ENCODE results near the gene SLC38A10. TPM values are rescaled to one million over a fixed set of nuclear protein-coding genes. Genes with fewer than 3 reads are reported as not detected.

The SLC38A10 gene
- polyA plus RNA-seq, 1 donor from 2014 or later = 37.4 TPM

DNA sequence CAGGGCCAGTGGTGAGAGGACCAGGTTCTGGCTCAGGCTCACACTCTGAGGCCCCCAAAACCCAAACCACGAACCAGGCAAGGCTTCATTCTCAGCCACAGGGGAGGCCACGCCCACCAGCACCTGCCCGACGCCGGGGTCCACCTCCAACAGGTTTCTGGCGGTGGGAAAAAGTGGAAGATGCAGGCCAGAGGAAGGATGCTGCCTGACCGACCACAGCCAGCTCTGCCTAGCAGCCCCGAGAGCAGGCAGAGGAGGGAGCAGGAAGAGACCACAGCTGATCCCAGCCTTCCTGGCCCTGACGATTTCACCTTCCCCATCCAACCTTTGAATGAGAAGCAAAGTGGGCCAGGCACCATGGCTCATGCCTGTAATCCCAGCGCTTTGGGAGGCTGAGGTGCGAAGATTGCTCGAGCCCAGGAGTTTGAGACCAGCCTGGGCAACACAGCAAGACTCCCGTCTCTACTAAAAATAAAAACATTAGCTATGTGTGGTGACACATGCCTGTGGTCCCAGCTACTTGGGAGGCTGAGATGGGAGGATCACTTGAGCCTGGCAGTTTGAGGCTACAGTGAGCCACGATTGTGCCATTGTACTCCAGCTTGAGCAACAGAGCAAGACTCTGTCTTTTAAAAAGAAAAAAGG is 30.7 kb upstream of the SLC38A10 start:
- Histone ChIP-seq H3K9me2 (ENCODE audit: insufficient read depth, low read length) (no peaks in the 10 kb centered on the region), H3K4me3 (ENCODE audit: low read length) (no peak overlapping the region), H3K9me3 (ENCODE audit: low read length) (no peaks in the 10 kb centered on the region), H3K9ac (ENCODE audit: low read length) (no peak overlapping the region), H3K4me2 (ENCODE audit: low read length) (no peak overlapping the region), H3K36me3 (ENCODE audit: insufficient read depth, low read length) (no peaks in the 10 kb centered on the region), H3K27me3 (ENCODE audit: insufficient read depth, low read depth, low read length) (no peaks in the 10 kb centered on the region), H3K27ac (ENCODE audit: low read length) (no peak overlapping the region), H4K20me1 (ENCODE audit: insufficient read depth) (no peaks in the 10 kb centered on the region), H3K79me2 (replicated peaks; ENCODE audit: insufficient read depth, low read length) (no peaks in the 10 kb centered on the region), H2AFZ (ENCODE audit: low read depth, low read length) (no peak overlapping the region), H3F3A (ENCODE audit: insufficient read depth, low read length, poor library complexity, severe bottlenecking) (no peaks in the 10 kb centered on the region)
- no peak for TF ChIP-seq TAF1 (IDR thresholded peaks at IDR 0.05; ENCODE audit: low read depth)
- TF ChIP-seq, protein P1, sequence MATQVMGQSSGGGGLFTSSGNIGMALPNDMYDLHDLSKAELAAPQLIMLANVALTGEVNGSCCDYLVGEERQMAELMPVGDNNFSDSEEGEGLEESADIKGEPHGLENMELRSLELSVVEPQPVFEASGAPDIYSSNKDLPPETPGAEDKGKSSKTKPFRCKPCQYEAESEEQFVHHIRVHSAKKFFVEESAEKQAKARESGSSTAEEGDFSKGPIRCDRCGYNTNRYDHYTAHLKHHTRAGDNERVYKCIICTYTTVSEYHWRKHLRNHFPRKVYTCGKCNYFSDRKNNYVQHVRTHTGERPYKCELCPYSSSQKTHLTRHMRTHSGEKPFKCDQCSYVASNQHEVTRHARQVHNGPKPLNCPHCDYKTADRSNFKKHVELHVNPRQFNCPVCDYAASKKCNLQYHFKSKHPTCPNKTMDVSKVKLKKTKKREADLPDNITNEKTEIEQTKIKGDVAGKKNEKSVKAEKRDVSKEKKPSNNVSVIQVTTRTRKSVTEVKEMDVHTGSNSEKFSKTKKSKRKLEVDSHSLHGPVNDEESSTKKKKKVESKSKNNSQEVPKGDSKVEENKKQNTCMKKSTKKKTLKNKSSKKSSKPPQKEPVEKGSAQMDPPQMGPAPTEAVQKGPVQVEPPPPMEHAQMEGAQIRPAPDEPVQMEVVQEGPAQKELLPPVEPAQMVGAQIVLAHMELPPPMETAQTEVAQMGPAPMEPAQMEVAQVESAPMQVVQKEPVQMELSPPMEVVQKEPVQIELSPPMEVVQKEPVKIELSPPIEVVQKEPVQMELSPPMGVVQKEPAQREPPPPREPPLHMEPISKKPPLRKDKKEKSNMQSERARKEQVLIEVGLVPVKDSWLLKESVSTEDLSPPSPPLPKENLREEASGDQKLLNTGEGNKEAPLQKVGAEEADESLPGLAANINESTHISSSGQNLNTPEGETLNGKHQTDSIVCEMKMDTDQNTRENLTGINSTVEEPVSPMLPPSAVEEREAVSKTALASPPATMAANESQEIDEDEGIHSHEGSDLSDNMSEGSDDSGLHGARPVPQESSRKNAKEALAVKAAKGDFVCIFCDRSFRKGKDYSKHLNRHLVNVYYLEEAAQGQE (IDR thresholded peaks at IDR 0.05; ENCODE audit: borderline replicate concordance) = no peak
- no peak for TF ChIP-seq EP300 (conservative IDR thresholded peaks at IDR 0.05; ENCODE audit: poor library complexity, severe bottlenecking)
- TF ChIP-seq EZH2 (IDR thresholded peaks at IDR 0.05; ENCODE audit: borderline replicate concordance, insufficient read depth, low read length, poor library complexity, severe bottlenecking) = no peak
- TF ChIP-seq RAD21 (conservative IDR thresholded peaks at IDR 0.05) = no peak
- no peak for TF ChIP-seq MXI1 (conservative IDR thresholded peaks at IDR 0.05; ENCODE audit: poor library complexity, severe bottlenecking)
- TF ChIP-seq CTCF (IDR thresholded peaks at IDR 0.05; ENCODE audit: poor library complexity, severe bottlenecking) = no peak
- no peak for TF ChIP-seq SMC3 (conservative IDR thresholded peaks at IDR 0.05; ENCODE audit: poor library complexity)
- TF ChIP-seq POLR2AphosphoS5 (IDR thresholded peaks at IDR 0.05) = no peak

DNA sequence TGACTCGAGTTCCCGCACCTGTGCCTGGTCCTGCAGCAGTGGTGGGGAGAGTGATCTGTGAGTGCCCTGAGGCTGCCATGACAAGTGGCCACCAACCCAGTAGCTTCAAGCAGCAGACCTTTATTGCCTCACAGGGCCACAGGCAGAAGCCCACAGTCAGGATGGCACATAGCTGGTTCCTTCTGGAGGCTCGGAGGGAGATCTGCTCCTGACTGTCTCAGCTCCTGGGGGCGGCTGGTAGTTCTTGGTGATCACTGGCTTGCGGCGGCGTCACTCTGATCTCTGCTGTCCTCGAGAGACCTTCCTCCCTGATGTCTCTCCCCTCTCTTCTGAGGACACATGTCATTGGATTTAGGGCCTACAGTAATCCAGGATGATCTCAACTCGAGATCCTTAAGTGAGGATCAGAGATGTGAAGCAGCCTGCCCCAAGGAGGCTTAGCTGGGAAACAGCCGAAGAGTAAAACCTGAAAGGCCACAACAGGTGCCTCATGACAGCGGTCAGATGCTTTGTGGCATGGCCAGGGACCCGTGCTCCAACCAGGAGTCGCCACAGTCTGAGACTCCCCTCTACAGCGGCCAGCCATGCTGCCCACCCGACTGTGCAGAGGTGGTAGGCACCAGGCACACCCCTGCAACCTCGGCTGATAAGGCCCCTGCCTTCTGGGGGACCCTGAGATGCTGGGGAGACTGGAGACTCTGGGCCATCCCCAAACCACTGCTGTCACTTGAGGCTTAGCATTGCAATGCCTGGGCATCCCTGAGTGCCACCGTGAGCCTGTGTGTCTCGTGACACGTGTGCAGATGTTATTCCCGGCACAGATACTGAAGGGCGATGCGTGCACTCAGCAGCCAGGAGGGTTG is 30.0 kb upstream of the SLC38A10 start:
- H3K27me3 ChIP-seq (ENCODE audit: insufficient read depth, low read depth, low read length) = no peaks in the 10 kb centered on the region
- no peak overlapping the region for H2AFZ ChIP-seq (ENCODE audit: low read depth, low read length)
- TF ChIP-seq SMC3 (conservative IDR thresholded peaks at IDR 0.05; ENCODE audit: poor library complexity) (no peak), EZH2 (IDR thresholded peaks at IDR 0.05; ENCODE audit: borderline replicate concordance, insufficient read depth, low read length, poor library complexity, severe bottlenecking) (no peak), CTCF (IDR thresholded peaks at IDR 0.05; ENCODE audit: poor library complexity, severe bottlenecking) (no peak), RAD21 (conservative IDR thresholded peaks at IDR 0.05) (no peak), POLR2AphosphoS5 (IDR thresholded peaks at IDR 0.05) (no peak), MXI1 (conservative IDR thresholded peaks at IDR 0.05; ENCODE audit: poor library complexity, severe bottlenecking) (no peak)
- TF ChIP-seq, protein P1 (IDR thresholded peaks at IDR 0.05; ENCODE audit: borderline replicate concordance) = no peak
- H3K9ac ChIP-seq (ENCODE audit: low read length) = no peak overlapping the region
- no peaks in the 10 kb centered on the region for H3K9me2 ChIP-seq (ENCODE audit: insufficient read depth, low read length)
- no peak overlapping the region for H3K27ac ChIP-seq (ENCODE audit: low read length)
- H3K4me3 ChIP-seq (ENCODE audit: low read length) = no peak overlapping the region
- H3K79me2 ChIP-seq (replicated peaks; ENCODE audit: insufficient read depth, low read length) = no peaks in the 10 kb centered on the region
- H4K20me1 ChIP-seq (ENCODE audit: insufficient read depth) = no peaks in the 10 kb centered on the region
- H3K4me2 ChIP-seq (ENCODE audit: low read length) = no peak overlapping the region
- no peaks in the 10 kb centered on the region for H3F3A ChIP-seq (ENCODE audit: insufficient read depth, low read length, poor library complexity, severe bottlenecking)
- H3K9me3 ChIP-seq (ENCODE audit: low read length) = no peaks in the 10 kb centered on the region
- H3K36me3 ChIP-seq (ENCODE audit: insufficient read depth, low read length) = no peaks in the 10 kb centered on the region
